Spinal cord (tissue), 10 donors: ENCODE results near the gene F2RL1. TPM values are rescaled to one million over a fixed set of nuclear protein-coding genes. Genes with fewer than 3 reads are reported as not detected.
"Not testable (repeated sequence)": the region's sequence is repeated elsewhere in the genome, so short reads cannot be mapped to it uniquely, and the experiment has no call there.

Experiments used
- DNase-seq, 6 donors: peaks; one replicate each; pipeline versions ENCODE4 v3.0.0 to v3.0.0-alpha.2; 2013 to 2015; ENCODE audit warnings: low spot score in 6 of 6, low read depth in 4 of 6
- H3K27ac ChIP-seq: one replicate; pipeline ENCODE4 v1.5.1; 2013; ENCODE audit warnings: low read depth, low read length, control low read depth
- H3K27me3 ChIP-seq: one replicate; pipeline ENCODE4 v1.6.1; 2013; ENCODE audit warnings: low read length; ENCODE audit not compliant: control insufficient read depth, insufficient read depth
- H3K36me3 ChIP-seq: one replicate; pipeline ENCODE4 v1.6.1; 2013; ENCODE audit warnings: low read length; ENCODE audit not compliant: control insufficient read depth, insufficient read depth
- H3K4me1 ChIP-seq: one replicate; pipeline ENCODE4 v1.6.1; 2013; ENCODE audit warnings: low read length; ENCODE audit not compliant: control insufficient read depth, insufficient read depth
- H3K4me3 ChIP-seq: one replicate; pipeline ENCODE4 v1.5.1; 2013; ENCODE audit warnings: low read depth, low read length, control low read depth
- H3K9me3 ChIP-seq: one replicate; pipeline ENCODE4 v1.6.1; 2013; ENCODE audit warnings: low read length; ENCODE audit not compliant: control insufficient read depth, insufficient read depth
- WGBS: methylation state at CpG from one replicate; pipeline ENCODE4 v1.1.5; 2013; ENCODE audit warnings: missing lambda C conversion rate; ENCODE audit not compliant: insufficient coverage; 5-methylcytosine and 5-hydroxymethylcytosine counted together
- polyA plus RNA-seq, 2 donors: library from polyadenylated mRNA; unstranded; fragments of 120-200 nt; gene quantifications; one replicate each; pipeline ENCODE4 v1.2.1, GENCODE V29; 2013; ENCODE audit not compliant: insufficient read length in 2 of 2
- total RNA-seq, 2 donors: library from RNA; depleted of rRNA in 1 of 2; stranded (reverse); fragments of 120-200 nt in 1 of 2; fragments of >200 nt in 1 of 2; gene quantifications; one replicate each; pipeline versions ENCODE4 v1.2.3 to v1.2.4, GENCODE V29; 2013 to 2014
- donor health status: healthy.

Gene F2RL1
- total and polyA plus RNA-seq, 4 donors, result 1.7 to 5.3 (median 2.3) TPM

DNA sequence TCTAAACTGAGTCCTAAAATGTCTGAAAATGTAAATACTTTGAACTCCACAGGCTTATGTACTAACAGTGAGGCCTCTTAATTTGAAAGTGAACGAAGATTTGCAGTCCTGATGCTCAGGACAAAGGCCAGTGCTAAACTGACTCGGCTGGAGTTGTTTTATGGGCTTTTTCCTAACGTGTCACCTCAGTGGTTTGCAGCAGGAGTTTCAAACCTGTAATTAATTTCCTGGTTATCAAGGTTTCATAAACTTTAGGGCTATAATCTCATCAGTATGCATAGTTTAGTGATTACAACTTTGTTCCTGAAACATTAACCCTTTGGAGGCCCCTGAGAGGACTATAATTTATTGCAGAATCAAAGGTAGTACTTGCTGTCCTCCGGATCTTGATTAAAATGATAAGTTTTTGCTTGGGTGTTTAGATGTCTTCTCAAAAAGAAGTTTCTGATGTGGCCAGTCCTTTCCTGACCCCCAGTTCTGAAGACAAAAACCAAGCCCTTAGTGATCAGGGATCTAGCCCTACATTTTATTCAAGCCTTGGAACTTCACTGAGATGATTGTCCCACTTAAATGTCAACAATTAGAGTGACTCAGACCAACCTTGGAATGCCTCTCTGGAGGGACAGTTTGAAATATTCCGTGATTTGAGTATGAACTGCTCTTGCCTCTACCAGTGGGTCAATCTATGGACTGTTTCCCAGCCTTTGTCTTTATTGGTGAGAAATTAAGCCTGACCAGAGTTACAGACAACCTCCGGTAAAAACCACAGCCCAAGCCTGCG, 19.8 kb downstream of the F2RL1 start:
- WGBS, result 55% methylated on average over 5 of the region's 7 CpGs
- Histone ChIP-seq H3K4me3 (no peak overlapping the region), H3K9me3 (no peaks in the 10 kb centered on the region), H3K4me1 (no peaks in the 10 kb centered on the region), H3K36me3 (no peaks in the 10 kb centered on the region), H3K27me3 (no peaks in the 10 kb centered on the region), H3K27ac (no peak overlapping the region)
- DNase-seq, result peak in 1 of 6 donors; percentile 33

DNA sequence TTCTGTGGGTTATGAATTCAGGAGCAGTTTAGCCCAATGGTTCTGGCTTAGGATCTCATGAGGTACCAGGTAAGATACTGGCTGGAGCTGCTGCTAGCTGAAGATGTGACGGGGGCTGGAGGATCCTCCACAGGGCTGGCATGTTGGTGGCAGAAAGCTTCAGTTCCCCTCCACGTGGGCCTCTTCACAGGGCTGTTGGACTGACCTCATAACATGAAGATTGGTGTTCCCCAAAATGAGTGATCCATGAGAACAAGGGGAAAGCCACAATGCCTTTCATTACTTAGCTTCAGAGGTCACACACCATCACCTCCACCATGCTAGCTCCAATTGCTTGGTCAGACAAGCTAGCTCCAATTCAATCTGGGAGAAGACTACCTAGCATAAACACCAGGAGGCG, 22.5 kb downstream of the F2RL1 start:
- Histone ChIP-seq H3K4me3 (no peak overlapping the region), H3K9me3 (no peaks in the 10 kb centered on the region), H3K36me3 (no peaks in the 10 kb centered on the region), H3K4me1 (no peaks in the 10 kb centered on the region), H3K27ac (no peak overlapping the region), H3K27me3 (no peaks in the 10 kb centered on the region)
- no peak for DNase-seq
- 85% methylated on average over 2 of the region's 3 CpGs for WGBS

DNA sequence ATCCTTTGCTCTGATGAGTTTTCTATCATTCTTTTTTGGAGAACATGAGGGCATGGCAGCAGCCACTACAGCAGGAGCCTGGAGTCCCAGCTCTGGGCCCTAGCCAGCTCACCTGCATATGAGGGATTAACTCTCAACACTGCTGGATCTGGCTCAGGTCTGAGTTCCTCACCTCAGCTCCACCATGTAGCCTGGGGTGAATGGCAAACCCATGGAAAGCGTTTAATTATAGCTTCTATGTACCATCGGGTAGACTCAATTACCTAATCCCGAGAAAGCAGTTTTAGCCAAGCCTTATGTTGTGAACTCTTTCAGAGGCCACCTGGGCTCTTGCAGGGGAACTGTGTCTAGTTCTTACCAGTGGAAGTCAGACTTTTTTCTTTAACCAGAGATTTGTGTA, 27.1 kb downstream of the F2RL1 start:
- Histone ChIP-seq H3K4me3 (no peak overlapping the region), H3K36me3 (no peaks in the 10 kb centered on the region), H3K27me3 (no peaks in the 10 kb centered on the region), H3K27ac (no peak overlapping the region), H3K4me1 (no peaks in the 10 kb centered on the region), H3K9me3 (no peaks in the 10 kb centered on the region)
- WGBS, result 100% methylated on average over 1 of the region's 3 CpGs
- DNase-seq, result no peak

DNA sequence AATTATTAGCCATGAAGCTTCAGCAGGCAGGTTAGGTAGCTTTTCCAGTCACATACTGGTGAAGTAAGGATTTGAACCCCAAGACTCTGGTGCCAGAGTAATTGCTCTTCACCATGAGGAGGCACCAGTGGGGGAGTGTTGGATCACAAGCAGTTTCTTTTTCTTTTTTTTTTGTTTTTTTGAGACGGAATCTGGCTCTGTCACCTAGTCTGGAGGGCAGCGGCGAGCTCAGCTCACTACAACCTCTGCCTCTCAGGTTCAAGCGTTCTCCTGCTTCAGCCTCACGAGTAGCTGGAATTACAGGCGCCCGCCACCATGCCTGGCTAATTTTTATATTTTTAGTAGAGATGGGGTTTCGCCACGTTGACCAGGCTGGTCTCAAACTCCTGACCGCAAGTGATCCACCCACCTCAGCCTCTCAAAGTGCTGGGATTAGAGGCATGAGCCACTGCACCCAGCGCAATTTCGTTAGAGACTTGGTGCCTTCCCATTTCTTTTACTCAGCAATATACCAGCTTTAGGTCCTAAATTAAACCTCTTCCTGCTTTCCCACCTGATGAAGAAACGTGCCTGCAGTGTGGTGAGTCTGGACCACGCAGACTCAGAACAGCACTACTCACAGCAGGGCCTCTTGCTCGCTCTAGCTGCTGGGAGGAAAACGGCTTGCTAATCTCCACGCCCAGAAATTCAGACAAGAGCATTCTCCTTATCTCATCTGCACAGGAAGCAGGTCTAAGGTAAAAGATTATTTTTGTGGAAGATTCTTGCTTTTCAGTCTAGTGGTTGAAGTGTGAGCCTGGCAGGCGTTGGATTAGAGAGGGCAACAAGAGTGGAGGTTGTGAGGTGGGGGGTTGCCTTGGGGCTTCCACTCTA, 30.8 kb downstream of the F2RL1 start, which contains the start of gene S100Z:
S100Z (plus strand) TSS at position 596 of the 873 bp plus-strand sequence. CDS start 25,346 bp downstream, outside the sequence.
- Histone ChIP-seq H3K4me1 (no peaks in the 10 kb centered on the region), H3K36me3 (no peaks in the 10 kb centered on the region), H3K9me3 (no peaks in the 10 kb centered on the region), H3K4me3 (no peak within 1 kb of the TSS), H3K27me3 (no peaks in the 10 kb centered on the region), H3K27ac (no peak within 1 kb of the TSS)
- DNase-seq, result peak in 1 of 6 donors; percentile 7
- 77% methylated on average over 7 of the region's 18 CpGs for WGBS

- Histone ChIP-seq H3K4me3 (no peak overlapping the region), H3K4me1 (no peaks in the 10 kb centered on the region), H3K9me3 (no peaks in the 10 kb centered on the region), H3K27ac (no peak overlapping the region), H3K27me3 (no peaks in the 10 kb centered on the region), H3K36me3 (no peaks in the 10 kb centered on the region)
- WGBS, result 90% methylated on average over 6 of the region's 8 CpGs
- no peak for DNase-seq
Observed at GRCh38 chr5:76850543-76851145, 31.8 kb downstream of the F2RL1 start.

DNA sequence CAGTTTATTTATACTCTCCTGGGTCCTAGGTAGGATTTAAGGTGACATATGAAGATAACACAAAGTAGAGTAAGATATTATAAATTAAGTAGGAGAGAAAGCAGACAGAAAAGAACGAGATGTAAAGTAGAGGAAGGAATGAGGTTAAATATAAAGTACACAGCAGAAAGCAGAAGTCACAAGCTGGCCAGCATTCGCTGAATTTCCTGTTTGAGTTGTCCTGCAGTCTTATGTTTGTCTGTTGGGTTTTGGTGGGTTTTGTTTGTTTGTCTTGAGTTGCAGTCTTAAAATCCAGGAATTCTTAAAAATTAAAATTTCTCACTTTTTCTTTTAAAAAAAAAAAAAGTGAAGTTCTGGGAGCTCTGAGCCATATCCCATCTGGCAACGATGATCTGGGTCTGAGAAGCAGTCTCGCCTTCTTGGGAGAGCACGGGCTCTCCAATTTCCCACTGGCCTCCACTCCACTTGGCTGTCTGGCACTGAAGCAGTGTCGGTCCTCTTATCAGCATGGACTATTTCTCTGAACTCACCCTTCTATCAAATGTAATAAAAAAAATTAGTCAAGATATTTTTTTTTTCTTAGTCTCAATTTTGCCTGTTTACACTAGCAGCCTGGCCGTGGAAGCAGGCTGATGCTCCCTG, 33.0 kb downstream of the F2RL1 start:
- Histone ChIP-seq H3K36me3 (no peaks in the 10 kb centered on the region), H3K27me3 (no peaks in the 10 kb centered on the region), H3K4me3 (no peak overlapping the region), H3K9me3 (no peaks in the 10 kb centered on the region), H3K27ac (no peak overlapping the region), H3K4me1 (no peaks in the 10 kb centered on the region)
- DNase-seq, result no peak
- WGBS, result 100% methylated on average over 3 of the region's 7 CpGs

- Histone ChIP-seq H3K9me3 (no peaks in the 10 kb centered on the region), H3K27me3 (no peaks in the 10 kb centered on the region), H3K36me3 (no peaks in the 10 kb centered on the region), H3K4me1 (no peaks in the 10 kb centered on the region), H3K27ac (no peak overlapping the region), H3K4me3 (no peak overlapping the region)
- 67% methylated on average over 1 of the region's 2 CpGs for WGBS
- no peak for DNase-seq
Observed at GRCh38 chr5:76852772-76853171, 33.9 kb downstream of the F2RL1 start.

DNA sequence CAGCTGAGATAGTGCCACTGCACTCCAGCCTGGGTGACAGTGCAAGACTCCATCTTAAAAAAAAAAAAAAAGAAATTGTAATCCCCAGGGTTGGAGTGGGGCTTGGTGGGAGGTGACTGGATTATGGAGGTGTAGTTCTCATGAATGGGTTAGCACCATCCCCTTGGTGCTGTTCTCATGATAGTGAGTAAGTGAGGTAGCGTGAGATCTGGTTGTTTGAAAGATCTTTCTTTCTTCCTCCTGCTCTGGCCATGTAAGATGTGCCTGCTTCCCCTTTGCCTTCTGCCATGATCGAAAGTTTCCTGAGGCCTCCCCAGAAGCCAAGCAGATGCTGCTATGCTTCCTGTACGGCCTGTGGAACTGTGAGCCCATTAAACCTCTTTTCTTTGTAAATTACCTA, 34.9 kb downstream of the F2RL1 start:
- not testable (repeated sequence) for H3K4me3 ChIP-seq, H3K36me3 ChIP-seq, H3K4me1 ChIP-seq, H3K27ac ChIP-seq, H3K27me3 ChIP-seq, H3K9me3 ChIP-seq, DNase-seq
- WGBS, result no CpG with 5 or more reads among the region's 3 CpGs

DNA sequence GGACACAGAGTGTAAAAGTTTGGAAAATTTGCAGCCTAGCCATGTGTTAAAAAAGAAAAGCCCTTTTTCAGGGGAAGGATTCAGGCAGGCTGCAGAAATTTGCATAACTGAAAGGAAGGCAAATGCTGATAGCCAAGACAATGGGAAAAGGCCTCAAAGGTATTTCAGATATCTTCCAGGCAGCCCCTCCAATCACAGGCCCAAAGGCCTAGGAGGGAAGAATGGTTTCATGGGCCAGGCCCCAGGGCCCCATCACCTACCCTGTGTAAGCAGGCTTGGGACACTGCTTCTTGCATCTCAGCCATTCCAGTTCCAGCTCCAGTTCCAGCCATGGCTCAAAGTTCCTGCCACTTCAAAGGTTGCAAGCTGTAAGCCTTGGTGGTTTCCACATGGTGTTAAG, 35.8 kb downstream of the F2RL1 start:
- H3K4me3 ChIP-seq, result no peak overlapping the region
- H3K9me3 ChIP-seq, result no peaks in the 10 kb centered on the region
- H3K27ac ChIP-seq, result no peak overlapping the region
- H3K4me1 ChIP-seq, result no peaks in the 10 kb centered on the region
- DNase-seq, result no peak
- H3K36me3 ChIP-seq, result no peaks in the 10 kb centered on the region
- no peaks in the 10 kb centered on the region for H3K27me3 ChIP-seq
